NCI-H1092 treated with DMSO at 0.1 percent for 48 hours (cell line): ENCODE data around the gene FBXL22.
A peak's percentile ranks its signal among the peaks of the same experiment; 100 is the strongest.

ENCODE experiments used
- DNase-seq: peaks from one replicate; lab custom pipeline; 2025; lab: John Stamatoyannopoulos, UW

The FBXL22 gene

GRCh38 chr15:63597038-63597790, at the start of gene FBXL22:
FBXL22 (plus strand) TSS chr15:63597387; CDS start chr15:63597393, 6 bp downstream.
- peak; percentile 21 for DNase-seq

GRCh38 chr15:63551400-63551799, 45.8 kb upstream of the FBXL22 start:
- no peak for DNase-seq

- no peak for DNase-seq
Measured at GRCh38 chr15:63553388-63553791, 43.8 kb upstream of the FBXL22 start.

- no peak for DNase-seq
Measured at GRCh38 chr15:63554337-63554927, 42.8 kb upstream of the FBXL22 start.

- DNase-seq: no peak
Measured at GRCh38 chr15:63555507-63555906, 41.7 kb upstream of the FBXL22 start.

GRCh38 chr15:63556246-63556645, 40.9 kb upstream of the FBXL22 start:
- no peak for DNase-seq

- no peak for DNase-seq
Measured at GRCh38 chr15:63556736-63557135, 40.5 kb upstream of the FBXL22 start.

- DNase-seq: no peak
Measured at GRCh38 chr15:63559753-63560152, 37.4 kb upstream of the FBXL22 start.

- no peak for DNase-seq
Measured at GRCh38 chr15:63560741-63561448, 36.3 kb upstream of the FBXL22 start.

- no peak for DNase-seq
Measured at GRCh38 chr15:63564093-63564492, 33.1 kb upstream of the FBXL22 start.

- DNase-seq: no peak
Measured at GRCh38 chr15:63565536-63566186, 31.5 kb upstream of the FBXL22 start.

- DNase-seq: no peak
Measured at GRCh38 chr15:63572749-63573464, 24.3 kb upstream of the FBXL22 start.

- DNase-seq: no peak
Measured at GRCh38 chr15:63573533-63573932, 23.7 kb upstream of the FBXL22 start.

- no peak for DNase-seq
Measured at GRCh38 chr15:63575312-63575711, 21.9 kb upstream of the FBXL22 start.

- DNase-seq: no peak
Measured at GRCh38 chr15:63576441-63576840, 20.7 kb upstream of the FBXL22 start.

GRCh38 chr15:63582179-63582578, 15.0 kb upstream of the FBXL22 start:
- no peak for DNase-seq

GRCh38 chr15:63582718-63583426, 14.3 kb upstream of the FBXL22 start:
- no peak for DNase-seq

GRCh38 chr15:63586790-63587189, 10.4 kb upstream of the FBXL22 start:
- no peak for DNase-seq

GRCh38 chr15:63587527-63587926, 9.7 kb upstream of the FBXL22 start:
- DNase-seq: no peak

- DNase-seq: no peak
Measured at GRCh38 chr15:63588826-63589225, 8.4 kb upstream of the FBXL22 start.
